GM10847 (cell line): ENCODE data around the gene PTAFR.

Experiments
- POLR2A ChIP-seq: IDR thresholded peaks from 2 replicates; pipeline ENCODE4 v1.6.1; 2011; ENCODE audit not compliant: insufficient read length; ENCODE audit errors: extremely low read depth

The PTAFR gene

GRCh38 chr1:28119556-28119955 lies 56.9 kb downstream of the PTAFR start:
- no peak for TF ChIP-seq POLR2A

DNA sequence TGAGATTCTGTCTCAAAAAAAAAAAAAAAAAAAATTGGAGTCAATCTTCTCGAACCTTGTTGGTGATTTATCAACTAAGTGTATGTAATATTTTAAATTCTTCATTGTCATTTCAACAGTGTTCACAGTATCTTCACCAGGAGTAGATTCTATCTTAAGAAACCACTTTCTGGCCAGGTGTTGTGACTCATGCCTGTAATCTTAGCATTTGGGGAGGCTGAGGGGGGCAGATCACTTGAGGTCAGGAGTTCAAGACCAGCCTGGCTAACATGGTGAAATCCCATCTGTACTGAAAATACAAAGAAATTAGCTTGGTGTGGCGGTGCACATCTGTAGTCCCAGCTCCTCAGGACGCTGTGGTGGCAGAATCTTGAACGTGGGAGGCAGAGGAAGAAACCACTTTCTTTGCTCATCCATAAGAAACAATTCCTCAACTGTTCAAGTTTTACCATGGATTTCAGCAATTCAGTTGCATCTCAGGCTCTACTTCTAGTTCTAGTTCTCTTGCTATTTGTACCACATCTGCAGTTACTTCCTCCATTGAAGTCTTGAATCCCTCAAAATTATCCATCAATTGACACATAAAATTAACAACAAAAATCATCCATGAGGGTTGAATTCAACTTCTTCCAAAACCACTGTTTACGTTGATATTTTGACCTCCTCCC lies 57.7 kb downstream of the PTAFR start:
- TF ChIP-seq POLR2A = no peak

DNA sequence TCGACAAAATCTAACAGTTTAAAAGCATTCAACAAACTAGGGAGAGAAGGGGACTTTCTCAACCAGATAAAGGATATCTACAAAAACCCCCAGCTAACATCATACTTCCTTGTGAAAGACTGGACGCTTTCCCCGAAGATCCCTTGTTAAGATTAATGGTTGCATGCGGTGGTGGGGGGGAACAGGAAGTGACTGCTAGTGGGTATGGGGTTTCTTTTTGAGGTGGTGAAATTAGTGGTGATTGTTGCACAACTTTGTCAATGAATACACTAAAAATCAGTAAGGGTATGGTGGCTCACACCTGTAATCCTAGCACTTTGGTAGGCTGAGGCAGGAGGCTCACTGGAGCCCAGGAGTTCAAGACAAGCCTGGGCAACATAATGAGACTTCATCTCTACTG lies 61.2 kb downstream of the PTAFR start:
- TF ChIP-seq POLR2A = no peak

DNA sequence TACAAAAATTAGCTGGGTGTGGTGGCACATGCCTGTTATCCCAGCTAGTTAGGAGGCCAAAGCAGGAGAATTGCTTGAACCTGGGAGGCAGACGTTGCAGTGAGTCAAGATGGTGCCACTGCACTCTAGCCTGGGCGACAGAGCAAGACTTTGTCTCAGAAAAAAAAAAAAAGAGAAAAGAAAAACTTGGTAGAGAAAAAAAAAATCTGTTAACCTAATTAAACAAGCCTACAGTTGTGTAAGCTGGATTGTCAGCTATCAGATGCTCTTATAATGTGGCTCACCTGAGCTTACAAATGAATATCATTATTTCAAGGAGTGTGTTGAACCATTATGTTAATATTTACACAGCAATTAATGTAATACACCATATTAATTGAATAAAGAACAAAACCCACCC lies 61.6 kb downstream of the PTAFR start:
- no peak for TF ChIP-seq POLR2A

DNA sequence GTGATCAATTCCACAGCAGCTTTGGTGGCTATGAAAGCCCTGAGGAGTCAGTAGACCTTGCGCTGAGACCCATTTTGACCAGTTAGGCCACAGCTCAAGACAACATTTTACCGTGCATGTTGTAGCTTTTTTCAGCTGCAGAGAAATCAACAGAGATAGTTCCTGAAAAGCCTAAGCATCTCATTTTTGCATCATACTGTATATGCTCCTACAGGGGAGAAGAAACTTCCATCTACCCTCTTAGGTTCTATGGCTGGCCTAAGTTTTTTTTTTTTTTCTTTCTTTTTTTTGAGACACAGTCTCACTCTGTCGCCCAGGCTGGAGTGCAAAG lies 63.3 kb downstream of the PTAFR start:
- no peak for TF ChIP-seq POLR2A

- TF ChIP-seq POLR2A = no peak
These were observed 63.9 kb downstream of the PTAFR start for GRCh38 chr1:28112388-28113241.

DNA sequence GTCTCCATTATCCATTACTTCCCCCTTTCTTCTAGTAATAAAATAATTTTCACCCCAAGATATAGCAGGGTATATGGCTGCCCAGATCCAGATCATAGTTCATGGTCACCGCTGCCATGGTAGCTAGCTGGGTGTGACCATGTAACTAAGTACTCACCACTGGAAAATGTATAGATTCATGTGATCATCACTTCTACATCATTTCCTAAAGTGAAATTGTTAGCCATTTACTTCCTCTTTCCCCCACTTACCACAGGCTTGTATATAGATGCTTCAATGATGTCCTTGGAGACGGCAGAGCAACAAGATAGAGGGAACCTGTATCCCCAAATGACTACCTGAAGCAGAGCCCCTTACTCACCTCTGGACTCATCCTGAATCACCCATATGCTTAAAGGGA lies 65.3 kb downstream of the PTAFR start:
- TF ChIP-seq POLR2A = no peak

GRCh38 chr1:28110555-28110954 lies 65.9 kb downstream of the PTAFR start:
- no peak for TF ChIP-seq POLR2A

DNA sequence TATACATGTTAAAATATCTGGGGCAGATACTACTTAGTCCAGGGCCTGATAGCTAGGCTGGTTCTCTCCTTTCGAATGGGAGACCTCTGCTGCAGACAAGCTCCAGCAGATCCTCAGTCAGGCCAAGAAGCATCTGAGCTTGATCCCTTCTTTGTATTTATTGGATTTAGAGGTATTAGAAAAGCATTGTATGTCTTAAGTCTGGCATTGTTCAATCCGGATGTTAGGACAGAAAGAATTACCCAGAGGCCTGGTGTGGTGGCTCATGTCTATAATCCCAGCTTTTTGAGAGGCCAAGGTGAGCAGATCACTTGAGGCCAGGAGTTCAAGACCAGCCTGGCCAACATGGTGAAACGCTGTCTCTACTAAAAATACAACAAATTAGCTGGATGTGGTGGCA lies 66.9 kb downstream of the PTAFR start:
- TF ChIP-seq POLR2A = no peak

- TF ChIP-seq POLR2A = no peak
These were observed 68.5 kb downstream of the PTAFR start for GRCh38 chr1:28108001-28108400.

DNA sequence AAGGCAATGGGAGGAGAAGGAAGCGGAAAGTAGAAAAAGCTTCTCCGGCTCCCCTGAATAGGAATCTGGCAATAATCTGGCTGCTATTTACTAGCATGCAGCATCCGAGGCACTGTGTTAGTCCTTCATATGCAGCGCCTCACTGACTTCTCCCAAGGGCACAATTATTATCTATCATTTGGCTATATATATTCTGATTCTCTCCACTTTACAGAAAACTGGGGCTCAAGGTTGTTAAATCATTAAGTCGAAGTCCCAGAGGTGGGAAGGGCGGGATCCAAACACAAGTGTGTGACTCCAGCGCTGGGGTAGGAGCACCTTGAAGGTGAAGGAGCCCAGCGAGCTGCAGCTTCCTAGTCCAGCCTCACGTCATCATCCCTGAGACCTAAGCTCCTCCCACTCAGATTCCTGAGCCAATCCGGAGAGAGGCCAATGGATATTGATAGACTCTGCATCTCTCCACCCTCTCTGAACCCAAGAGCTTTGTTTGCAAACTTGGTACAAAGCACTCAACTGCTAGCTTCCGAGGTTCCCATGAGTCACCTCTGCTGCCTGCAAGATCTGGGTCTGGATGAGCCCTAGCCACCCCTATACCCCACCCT lies 71.5 kb downstream of the PTAFR start:
- no peak for TF ChIP-seq POLR2A

DNA sequence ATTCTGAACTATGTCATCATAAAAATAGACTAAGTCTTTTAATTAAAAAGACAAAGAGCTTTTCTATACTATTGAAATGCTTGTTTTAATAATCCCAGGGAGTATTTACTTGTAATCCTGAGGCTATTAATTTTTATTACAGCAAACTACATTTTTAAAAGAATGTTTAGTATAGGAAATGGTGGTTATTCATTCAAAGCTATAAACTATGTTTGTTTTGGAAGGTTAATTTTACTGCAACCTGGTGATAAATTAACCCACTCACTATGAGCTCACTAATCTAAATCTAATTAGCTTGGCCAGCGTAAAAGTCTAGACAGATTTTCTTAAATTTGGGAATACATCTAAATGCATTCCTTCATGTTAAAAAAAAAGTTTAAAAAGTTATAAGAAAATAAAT lies 74.3 kb downstream of the PTAFR start:
- TF ChIP-seq POLR2A = no peak

GRCh38 chr1:28099050-28099769 lies 77.3 kb downstream of the PTAFR start:
- TF ChIP-seq POLR2A = no peak
